ENCODE data around the gene GOLGA6C.
"Not testable (repeated sequence)": the region's sequence is repeated elsewhere in the genome, so short reads cannot be mapped to it uniquely, and the experiment has no call there.

- TF ChIP-seq CTCF (IDR thresholded peaks at IDR 0.05; ENCODE audit: low read depth, low read length, missing input control); HNF4A (conservative IDR thresholded peaks at IDR 0.05); YY1 (IDR thresholded peaks at IDR 0.05); MAX (IDR thresholded peaks at IDR 0.05); TAF1 (conservative IDR thresholded peaks at IDR 0.05); GABPA (IDR thresholded peaks at IDR 0.05 in 1 of 2, conservative IDR thresholded peaks at IDR 0.05 in 1 of 2); JUND (IDR thresholded peaks at IDR 0.05); REST (IDR thresholded peaks at IDR 0.05): not testable (repeated sequence)
Measured at GRCh38 chr15:75273751-75274359, 15.7 kb downstream of the GOLGA6C start.

Measured in liver (tissue), 3 donors.